Smooth muscle cell (in vitro differentiated cells): ENCODE data around the gene PCGF2. TPM values are rescaled to one million over a fixed set of nuclear protein-coding genes. Genes with fewer than 3 reads are reported as not detected.

Experiments used
- DNase-seq: peaks from one replicate; lab custom pipeline; 2025; ENCODE audit not compliant: unreplicated experiment; lab: John Stamatoyannopoulos, UW
- H2AFZ ChIP-seq: fragments of 200-600 bp; sonication (generic); 2 replicates; pipeline ENCODE4 v1.6.0; 2016; ENCODE audit warnings: antibody characterized with exemption, low read depth, mild to moderate bottlenecking
- H3F3A ChIP-seq: fragments of 200-600 bp; sonication (generic); 2 replicates; pipeline ENCODE4 v1.6.0; 2017; ENCODE audit warnings: antibody characterized with exemption, low read depth
- H3K27ac ChIP-seq: fragments of 200-600 bp; sonication (generic); 2 replicates; pipeline ENCODE4 v1.5.1; 2016; ENCODE audit warnings: low read depth, mild to moderate bottlenecking
- H3K27me3 ChIP-seq: fragments of 200-600 bp; sonication (generic); 2 replicates; pipeline ENCODE4 v1.6.1; 2016; ENCODE audit warnings: low read depth, mild to moderate bottlenecking
- H3K36me3 ChIP-seq: fragments of 200-600 bp; sonication (generic); 2 replicates; pipeline ENCODE4 v1.5.1; 2016; ENCODE audit warnings: low read depth
- H3K4me1 ChIP-seq: fragments of 200-600 bp; sonication (generic); 2 replicates; pipeline ENCODE4 v1.5.1; 2016; ENCODE audit warnings: low read depth
- H3K4me2 ChIP-seq: fragments of 200-600 bp; sonication (generic); 2 replicates; pipeline ENCODE4 v1.6.0; 2016; ENCODE audit warnings: mild to moderate bottlenecking
- H3K4me3 ChIP-seq: fragments of 200-600 bp; sonication (generic); 2 replicates; pipeline ENCODE4 v1.5.1; 2016; ENCODE audit warnings: mild to moderate bottlenecking
- H3K79me2 ChIP-seq: fragments of 200-600 bp; sonication (generic); 2 replicates; pipeline ENCODE4 v1.6.0; 2016; ENCODE audit warnings: low read depth, mild to moderate bottlenecking
- H3K9ac ChIP-seq: fragments of 200-600 bp; sonication (generic); 2 replicates; pipeline ENCODE4 v1.6.0; 2016; ENCODE audit warnings: low read depth
- H3K9me3 ChIP-seq: fragments of 200-600 bp; sonication (generic); replicated peaks from 2 replicates; pipeline ENCODE4 v1.5.1; 2016; ENCODE audit warnings: low read depth
- H4K20me1 ChIP-seq: fragments of 200-600 bp; sonication (generic); 2 replicates; pipeline ENCODE4 v1.6.0; 2016; ENCODE audit warnings: low read depth
- CTCF ChIP-seq: fragments of 200-600 bp; sonication (generic); IDR thresholded peaks from 2 replicates; pipeline ENCODE4 v1.5.1; 2017; ENCODE audit warnings: borderline replicate concordance, mild to moderate bottlenecking, antibody characterized with exemption; ENCODE audit not compliant: insufficient read depth, poor library complexity, severe bottlenecking
- WGBS: methylation state at CpG from one replicate; pipeline ENCODE4 v1.1.7; 2016; ENCODE audit warnings: low lambda C conversion rate; 5-methylcytosine and 5-hydroxymethylcytosine counted together
- polyA plus RNA-seq: library from polyadenylated mRNA; unstranded; fragments of >200 nt; fragmentation: Nextera tagmentation; extraction: Ambion mirVana; gene quantifications from 2 replicates; pipeline ENCODE4 v1.2.1, GENCODE V29; 2016
- total RNA-seq: library from RNA; depleted of rRNA; stranded (reverse); fragments of >200 nt; gene quantifications from 2 replicates; pipeline ENCODE4 v1.2.3, GENCODE V29; 2014

The PCGF2 gene
- total and polyA plus RNA-seq, 2 experiments from 2014 or later, result 6.1 to 11.6 TPM

GRCh38 chr17:38716368-38717005 lies 31.6 kb downstream of the PCGF2 start:
- H3K27ac ChIP-seq, result no peak overlapping the region
- no peaks in the 10 kb centered on the region for H3F3A ChIP-seq
- no peak for DNase-seq
- no peak overlapping the region for H2AFZ ChIP-seq
- H3K4me1 ChIP-seq, result peaks cover 11% of the 10 kb centered on the region
- H3K4me2 ChIP-seq, result no peak overlapping the region
- H3K9me3 ChIP-seq, result no peaks in the 10 kb centered on the region
- no peak overlapping the region for H3K9ac ChIP-seq
- no peaks in the 10 kb centered on the region for H3K27me3 ChIP-seq
- 97% methylated on average over 17 of the region's 18 CpGs for WGBS
- no peaks in the 10 kb centered on the region for H3K36me3 ChIP-seq
- TF ChIP-seq CTCF, result no peak
- no peak overlapping the region for H3K4me3 ChIP-seq
- no peaks in the 10 kb centered on the region for H4K20me1 ChIP-seq
- no peaks in the 10 kb centered on the region for H3K79me2 ChIP-seq

GRCh38 chr17:38715216-38715943 lies 32.8 kb downstream of the PCGF2 start:
- Histone ChIP-seq H2AFZ (no peak overlapping the region), H3K4me3 (no peak overlapping the region), H4K20me1 (no peaks in the 10 kb centered on the region), H3K27ac (no peak overlapping the region), H3K36me3 (no peaks in the 10 kb centered on the region), H3K9me3 (no peaks in the 10 kb centered on the region), H3F3A (no peaks in the 10 kb centered on the region), H3K27me3 (no peaks in the 10 kb centered on the region), H3K4me2 (no peak overlapping the region), H3K4me1 (peaks cover 11% of the 10 kb centered on the region), H3K79me2 (no peaks in the 10 kb centered on the region), H3K9ac (no peak overlapping the region)
- DNase-seq, result no peak
- TF ChIP-seq CTCF, result no peak
- WGBS, result 85% methylated on average over 9 of the region's 9 CpGs

GRCh38 chr17:38713456-38714075 lies 34.6 kb downstream of the PCGF2 start:
- Histone ChIP-seq H3K79me2 (no peaks in the 10 kb centered on the region), H3K27ac (no peak overlapping the region), H4K20me1 (no peaks in the 10 kb centered on the region), H3K4me3 (no peak overlapping the region), H3K4me2 (no peak overlapping the region), H3K4me1 (no peaks in the 10 kb centered on the region), H2AFZ (no peak overlapping the region), H3K9ac (no peak overlapping the region), H3K9me3 (no peaks in the 10 kb centered on the region), H3K27me3 (no peaks in the 10 kb centered on the region), H3K36me3 (no peaks in the 10 kb centered on the region), H3F3A (no peaks in the 10 kb centered on the region)
- WGBS, result 91% methylated on average over 11 of the region's 11 CpGs
- TF ChIP-seq CTCF, result no peak
- DNase-seq, result no peak
